Naive B cell (primary cell): ENCODE measurements around the gene SMTN. TPM values are rescaled to one million over a fixed set of nuclear protein-coding genes. Genes with fewer than 3 reads are reported as not detected.

Experiments
- ATAC-seq, 2 donors: fragments of 150-1000 bp; cut with Tn5 transposase; 2 replicates each; pipeline ENCODE4 v1.10.0; 2021; ENCODE audit warnings: low read depth in 2 of 2, mild to moderate bottlenecking in 2 of 2, moderate library complexity in 2 of 2
- DNase-seq: peaks from one replicate; pipeline ENCODE4 v3.0.0; 2022
- H3K27ac Mint-ChIP-seq, 6 donors: one replicate each; pipeline ENCODE4 v1.8.0; 2020 to 2022; ENCODE audit warnings: mild to moderate bottlenecking in 6 of 6, mixed read lengths in 6 of 6, moderate library complexity in 5 of 6, inconsistent platforms in 2 of 6
- H3K27me3 Mint-ChIP-seq, 3 donors: one replicate each; pipeline ENCODE4 v1.8.0; 2021 to 2022; ENCODE audit warnings: mixed read lengths in 3 of 3, mild to moderate bottlenecking in 1 of 3
- H3K36me3 Mint-ChIP-seq, 2 donors: one replicate each; pipeline ENCODE4 v1.8.0; 2020 to 2022; ENCODE audit warnings: mixed read lengths in 2 of 2, inconsistent platforms in 1 of 2, mild to moderate bottlenecking in 1 of 2
- H3K4me1 Mint-ChIP-seq, 3 donors: one replicate each; pipeline ENCODE4 v1.8.0; 2020 to 2022; ENCODE audit warnings: mixed read lengths in 3 of 3, inconsistent platforms in 1 of 3, mild to moderate bottlenecking in 1 of 3, moderate library complexity in 1 of 3
- H3K4me3 Mint-ChIP-seq, 8 donors: one replicate each; pipeline ENCODE4 v1.8.0; 2020 to 2022; ENCODE audit warnings: mild to moderate bottlenecking in 8 of 8, mixed read lengths in 8 of 8, moderate library complexity in 8 of 8, inconsistent platforms in 2 of 8
- H3K9me3 Mint-ChIP-seq, 7 donors: one replicate each; pipeline ENCODE4 v1.8.0; 2020 to 2022; ENCODE audit warnings: mixed read lengths in 7 of 7, mild to moderate bottlenecking in 5 of 7, inconsistent platforms in 2 of 7, moderate library complexity in 1 of 7
- polyA plus RNA-seq, 6 donors: library from polyadenylated mRNA; unstranded; fragments of 300-500 nt; fragmentation: Illumina TruSeq; gene quantifications; one replicate each; pipeline ENCODE4 v1.2.3, GENCODE V29; 2021; ENCODE audit warnings: low read depth in 6 of 6

The SMTN gene
- 1 to 10 TPM in 1 of 6 donors, under 1 TPM in 2, not detected in 3; 0.27 to 1.0 (median 0.79) TPM for polyA plus RNA-seq

DNA sequence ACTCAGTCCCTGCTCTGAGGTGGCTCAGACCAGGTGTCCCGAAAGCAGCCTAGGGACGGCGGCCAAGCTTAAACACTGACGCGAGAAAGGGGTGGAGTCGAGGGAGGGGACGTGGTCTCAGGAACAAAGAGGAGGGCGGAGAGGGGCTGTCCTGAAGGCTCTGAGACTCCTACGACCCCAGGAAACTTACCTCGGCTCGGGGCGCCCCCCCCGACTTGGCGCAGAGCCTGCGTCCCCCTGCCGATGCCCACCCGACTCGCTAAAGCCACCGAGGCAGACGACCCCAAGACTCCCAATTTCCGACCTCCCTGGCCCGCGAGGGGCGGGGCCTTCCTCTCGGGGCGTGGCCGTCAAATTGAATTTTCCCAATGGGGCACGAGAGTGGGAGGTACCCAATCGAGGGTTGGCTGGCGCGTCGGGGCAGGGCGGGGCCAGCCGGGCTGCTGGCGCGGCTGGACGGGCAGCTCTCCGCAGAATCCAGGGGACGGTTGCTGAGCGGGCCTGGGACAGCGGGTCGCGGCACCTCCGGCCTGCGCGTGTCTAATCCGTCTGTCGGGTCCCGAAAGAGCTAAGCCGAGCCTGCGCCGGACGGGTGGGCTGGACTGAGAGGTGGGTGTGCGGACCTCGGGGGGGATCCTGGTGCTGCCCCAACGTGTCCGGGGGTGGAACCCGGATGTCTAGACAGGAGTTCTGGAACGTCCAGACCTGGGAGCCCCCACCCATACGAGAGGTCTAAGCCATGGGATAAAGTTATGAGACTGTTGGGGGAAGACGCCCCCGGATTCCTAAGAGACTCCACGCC lies at the start of gene SMTN:
Gene SMTN (plus strand): TSS at position 471 of the 802 bp plus-strand sequence. CDS start 1,941 bp downstream, outside the sequence.
- no peaks in the 10 kb centered on the region for H3K36me3 Mint-ChIP-seq
- H3K27me3 Mint-ChIP-seq, result no peaks in the 10 kb centered on the region
- peak within 1 kb of the TSS; percentile 33 to 76 (median 62) for H3K27ac Mint-ChIP-seq
- DNase-seq, result peak; percentile 89
- H3K4me1 Mint-ChIP-seq, result peaks cover 28 to 40% (median 39%) of the 10 kb centered on the region in 3 donors
- no peaks in the 10 kb centered on the region for H3K9me3 Mint-ChIP-seq
- H3K4me3 Mint-ChIP-seq, result peak within 1 kb of the TSS; percentile 86 to 95 (median 90)
- peak; percentile 66 to 68 for ATAC-seq

DNA sequence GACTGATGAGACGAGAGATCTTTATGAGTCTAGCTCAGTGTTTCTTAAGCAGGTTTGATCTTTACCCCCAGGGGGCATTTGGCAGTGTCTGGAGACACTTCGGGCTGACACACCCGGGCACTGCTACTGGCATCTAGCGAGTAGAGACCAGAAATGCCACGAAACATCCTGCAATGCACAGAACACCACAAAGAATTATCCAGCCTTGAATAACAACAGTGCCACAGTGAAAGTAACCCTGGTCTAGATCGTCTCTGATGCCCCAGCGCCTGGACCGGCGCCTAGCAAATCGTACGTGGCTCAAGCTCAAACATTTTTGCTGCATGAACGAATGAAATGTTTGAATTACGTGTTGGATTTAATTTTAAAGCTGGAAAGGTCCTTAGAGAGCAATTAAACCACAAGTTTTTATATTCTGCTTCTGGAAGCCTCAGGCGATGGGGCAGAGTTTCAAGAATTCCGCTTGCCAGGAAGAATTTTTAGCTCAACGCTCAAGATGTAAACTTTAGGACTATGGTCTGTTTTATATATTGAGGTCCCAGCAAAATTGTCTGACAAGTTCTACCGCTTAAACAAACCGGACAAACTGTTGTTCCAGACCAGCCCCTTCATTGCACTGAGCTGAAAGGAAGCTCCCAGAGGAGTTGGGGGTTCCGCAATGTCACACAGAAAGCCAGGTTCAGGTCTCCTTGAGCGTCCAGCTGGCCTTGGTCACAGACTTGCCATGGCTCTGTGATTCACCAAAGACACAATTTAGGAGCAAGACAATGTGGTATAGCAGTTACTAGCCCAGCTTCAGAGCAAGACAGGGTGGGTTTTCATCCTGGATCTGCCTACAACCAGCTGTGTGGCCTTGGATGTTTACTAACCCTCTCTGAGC lies 44.2 kb upstream of the SMTN start:
- H3K36me3 Mint-ChIP-seq, result no peaks in the 10 kb centered on the region
- peaks cover 7 to 21% (median 19%) of the 10 kb centered on the region in 3 donors for H3K27me3 Mint-ChIP-seq
- H3K27ac Mint-ChIP-seq, result peak overlapping the region in 1 of 6 donors; percentile 15
- H3K4me3 Mint-ChIP-seq, result no peak overlapping the region
- H3K4me1 Mint-ChIP-seq, result no peaks in the 10 kb centered on the region
- no peak for DNase-seq
- peaks cover 0 to 3% (median 0%) of the 10 kb centered on the region in 7 donors for H3K9me3 Mint-ChIP-seq
- no peak for ATAC-seq

DNA sequence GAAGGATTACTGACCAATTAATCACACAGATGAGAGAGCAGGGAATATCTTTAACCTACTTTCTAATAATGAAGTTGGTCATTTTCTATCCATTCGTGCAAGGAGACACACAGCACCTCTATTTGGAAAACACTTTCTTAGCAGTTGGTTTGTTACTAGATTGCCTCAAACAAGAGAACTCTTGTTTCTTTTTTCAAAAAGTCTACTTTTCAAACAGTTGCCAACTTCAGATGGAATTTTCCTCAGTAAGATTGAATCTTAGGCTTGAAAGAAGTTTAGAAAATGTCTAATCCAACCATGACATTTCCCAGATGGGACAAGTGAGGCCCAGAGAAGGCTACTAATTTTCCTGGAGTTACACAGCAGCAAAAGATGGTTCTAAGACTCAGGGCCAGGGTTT lies 42.4 kb upstream of the SMTN start:
- no peak for DNase-seq
- ATAC-seq, result no peak
- H3K4me3 Mint-ChIP-seq, result no peak overlapping the region

DNA sequence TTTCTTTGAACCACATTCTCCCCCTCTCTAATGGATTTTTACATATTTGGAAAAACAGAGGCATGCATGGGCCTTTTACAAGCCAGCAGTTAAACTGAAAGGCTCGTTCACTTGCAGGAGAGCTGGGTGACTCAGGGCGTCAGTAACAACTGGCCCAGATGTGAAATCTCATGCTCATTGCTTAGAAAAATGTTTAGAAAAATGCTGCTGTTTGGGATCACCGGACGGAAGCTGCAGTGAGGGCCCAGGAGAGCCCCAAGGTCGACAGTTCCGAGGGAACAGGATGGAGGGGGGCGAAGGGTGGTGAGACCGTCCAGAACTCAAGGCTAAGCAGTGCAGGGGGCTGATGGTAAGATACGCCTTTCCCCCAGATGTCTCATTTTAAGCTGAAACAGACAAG lies 41.7 kb upstream of the SMTN start:
- Mint-ChIP-seq H3K27me3 (peaks cover 7 to 15% (median 14%) of the 10 kb centered on the region in 3 donors), H3K4me3 (no peak overlapping the region), H3K36me3 (no peaks in the 10 kb centered on the region), H3K9me3 (peaks cover 0 to 3% (median 0%) of the 10 kb centered on the region in 7 donors), H3K27ac (peak overlapping the region in 1 of 6 donors; percentile 81), H3K4me1 (no peaks in the 10 kb centered on the region)
- no peak for DNase-seq
- ATAC-seq, result no peak

More for the DNA sequence above, 42.4 kb upstream of the SMTN start:
- no peaks in the 10 kb centered on the region for H3K4me1 Mint-ChIP-seq
- H3K9me3 Mint-ChIP-seq, result peaks cover 0 to 3% (median 0%) of the 10 kb centered on the region in 7 donors
- no peaks in the 10 kb centered on the region for H3K36me3 Mint-ChIP-seq
- peaks cover 7 to 17% (median 15%) of the 10 kb centered on the region in 3 donors for H3K27me3 Mint-ChIP-seq
- peak overlapping the region in 1 of 6 donors; percentile 58 for H3K27ac Mint-ChIP-seq

DNA sequence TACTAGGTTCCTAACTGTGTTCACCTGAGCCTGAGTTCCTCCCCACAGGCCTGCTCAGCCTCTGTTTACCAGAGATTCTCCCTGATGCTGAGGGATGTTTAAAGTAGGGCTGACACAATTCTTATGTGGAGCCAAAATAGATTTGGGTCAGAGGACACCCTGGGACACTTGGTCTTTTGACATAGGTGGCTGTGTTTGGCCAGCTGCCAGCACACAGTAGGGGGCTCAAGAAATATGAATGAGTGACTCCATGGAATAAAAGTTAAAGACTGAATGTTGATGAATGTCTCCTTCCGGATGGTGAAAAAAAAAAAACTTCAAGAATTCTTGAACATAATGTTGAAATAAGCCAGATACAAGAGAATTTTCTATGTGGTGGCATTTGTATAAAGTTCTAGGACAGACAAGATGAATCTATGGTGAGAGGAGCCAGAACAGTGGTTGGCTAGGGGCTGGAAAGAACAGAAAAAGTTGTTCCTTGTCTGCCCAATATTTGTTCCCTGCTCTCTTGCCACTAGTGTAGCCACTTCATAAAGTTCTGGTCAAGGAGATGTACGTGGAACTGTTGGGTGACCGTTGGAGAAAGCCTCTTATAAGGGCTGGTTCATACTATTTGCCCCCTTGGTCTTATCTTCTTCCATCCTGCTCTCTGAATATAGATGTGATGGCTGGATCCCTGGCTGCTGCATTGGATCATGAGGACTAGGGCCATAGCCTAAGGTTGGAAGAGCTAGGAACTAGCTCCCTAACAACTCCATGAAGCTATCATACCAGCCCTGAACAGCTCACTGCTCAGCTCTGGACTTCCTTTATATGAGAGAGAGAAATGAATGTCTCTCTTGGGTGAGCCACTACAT lies 40.3 kb upstream of the SMTN start:
- peaks cover 7 to 22% (median 18%) of the 10 kb centered on the region in 3 donors for H3K27me3 Mint-ChIP-seq
- no peak for DNase-seq
- peaks cover 0 to 3% (median 0%) of the 10 kb centered on the region in 7 donors for H3K9me3 Mint-ChIP-seq
- peak overlapping the region in 1 of 6 donors; percentile 13 for H3K27ac Mint-ChIP-seq
- H3K4me3 Mint-ChIP-seq, result no peak overlapping the region
- H3K4me1 Mint-ChIP-seq, result no peaks in the 10 kb centered on the region
- H3K36me3 Mint-ChIP-seq, result no peaks in the 10 kb centered on the region
- no peak for ATAC-seq

DNA sequence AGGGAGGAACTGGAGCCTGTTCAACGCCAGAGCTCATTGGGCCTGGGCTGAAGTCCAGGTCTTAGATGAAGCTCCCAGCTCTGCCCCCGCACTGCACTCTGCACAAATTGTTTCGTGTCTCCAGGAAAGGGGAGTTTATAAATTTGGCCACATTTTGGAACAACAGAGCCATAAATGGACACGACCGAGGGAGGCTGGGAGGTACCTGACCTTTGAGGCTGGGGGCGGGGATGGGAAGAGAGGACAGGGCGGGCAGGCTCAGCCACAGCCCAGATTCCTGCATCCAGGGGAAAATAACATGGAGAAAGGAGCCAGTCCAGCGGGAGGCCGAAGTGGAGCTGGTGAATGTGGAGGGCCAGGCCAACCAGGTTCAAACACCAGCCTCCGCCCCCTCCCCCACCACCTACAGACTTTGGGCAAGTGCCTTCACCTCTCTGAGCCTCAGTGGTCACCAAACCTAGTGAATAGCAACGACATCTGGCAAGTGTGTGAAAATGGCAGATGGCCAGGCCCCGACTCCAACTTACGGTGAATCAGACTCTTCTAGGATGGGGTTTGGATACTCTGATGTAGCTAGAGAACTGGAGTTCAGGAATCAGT lies 36.8 kb upstream of the SMTN start:
- Mint-ChIP-seq H3K9me3 (peaks cover 0 to 3% (median 0%) of the 10 kb centered on the region in 7 donors), H3K4me3 (no peak overlapping the region), H3K4me1 (no peaks in the 10 kb centered on the region), H3K36me3 (no peaks in the 10 kb centered on the region), H3K27me3 (peaks cover 3 to 24% (median 18%) of the 10 kb centered on the region in 3 donors), H3K27ac (no peak overlapping the region)
- DNase-seq (no peak), ATAC-seq (no peak)

GRCh38 chr22:31045900-31046538 lies 35.1 kb upstream of the SMTN start:
- no peaks in the 10 kb centered on the region for H3K36me3 Mint-ChIP-seq
- no peaks in the 10 kb centered on the region for H3K4me1 Mint-ChIP-seq
- peaks cover 0 to 3% (median 0%) of the 10 kb centered on the region in 7 donors for H3K9me3 Mint-ChIP-seq
- DNase-seq (no peak), ATAC-seq (no peak)
- no peak overlapping the region for H3K27ac Mint-ChIP-seq
- H3K27me3 Mint-ChIP-seq, result peaks cover 3 to 24% (median 12%) of the 10 kb centered on the region in 3 donors
- H3K4me3 Mint-ChIP-seq, result no peak overlapping the region

DNA sequence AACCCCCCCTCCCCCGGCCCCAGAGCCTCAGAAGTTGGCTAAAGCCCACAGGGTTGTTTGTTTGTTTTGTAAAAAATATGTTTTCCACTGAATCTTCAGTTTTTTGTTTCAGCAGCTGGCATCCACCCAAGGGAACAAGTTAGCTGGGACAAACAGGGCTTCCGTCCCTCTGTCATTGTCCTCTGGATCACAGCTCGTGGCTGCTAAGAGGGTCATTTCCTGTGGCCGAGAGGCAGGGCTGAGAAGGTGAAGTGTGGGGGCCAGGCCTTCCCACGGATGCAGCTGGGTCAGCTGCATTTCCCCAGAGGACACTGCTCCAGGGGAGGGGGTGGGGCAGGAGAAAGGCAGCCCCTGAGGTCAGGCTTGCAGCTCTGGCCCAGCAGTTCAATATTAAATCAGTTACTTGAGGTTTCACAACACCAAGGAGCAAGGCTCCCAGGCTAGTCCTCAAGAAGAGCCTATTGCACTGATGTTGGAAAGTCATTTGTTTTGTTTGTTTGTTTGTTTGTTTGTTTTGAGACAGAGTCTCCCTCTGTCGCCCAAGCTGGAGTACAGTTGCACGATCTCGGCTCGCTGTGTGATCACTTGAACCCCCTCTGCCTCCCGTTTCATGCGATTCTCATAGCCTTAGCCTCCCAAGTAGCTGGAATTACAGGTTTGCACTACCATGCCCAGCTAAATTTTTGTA lies 34.4 kb upstream of the SMTN start:
- ATAC-seq (no peak), DNase-seq (no peak)
- peaks cover 0 to 3% (median 0%) of the 10 kb centered on the region in 7 donors for H3K9me3 Mint-ChIP-seq
- peaks cover 3 to 24% (median 8%) of the 10 kb centered on the region in 3 donors for H3K27me3 Mint-ChIP-seq
- no peak overlapping the region for H3K4me3 Mint-ChIP-seq
- H3K36me3 Mint-ChIP-seq, result no peaks in the 10 kb centered on the region
- no peak overlapping the region for H3K27ac Mint-ChIP-seq
- no peaks in the 10 kb centered on the region for H3K4me1 Mint-ChIP-seq

DNA sequence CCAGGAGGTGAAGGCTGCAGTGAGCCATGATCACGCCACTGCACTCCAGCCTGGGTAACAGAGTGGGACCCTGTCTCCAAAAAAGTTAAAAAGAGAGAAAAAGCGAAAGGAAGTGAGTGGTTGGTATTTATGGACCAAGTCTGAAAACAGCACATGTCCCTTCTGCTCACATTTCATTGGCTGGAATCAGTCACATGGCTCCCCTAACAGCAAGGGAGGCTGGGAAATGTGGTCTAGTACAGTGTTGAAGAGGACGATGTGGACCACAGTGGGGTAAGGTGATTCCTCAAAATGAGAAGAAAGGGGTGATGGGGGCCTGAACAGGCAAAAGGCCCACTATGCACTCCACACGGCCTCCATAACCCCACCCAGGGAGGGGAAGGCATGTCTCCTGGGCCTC lies 32.5 kb upstream of the SMTN start:
- ATAC-seq, result no peak
- Mint-ChIP-seq H3K4me1 (no peaks in the 10 kb centered on the region), H3K9me3 (peaks cover 0 to 3% (median 0%) of the 10 kb centered on the region in 7 donors), H3K4me3 (peak overlapping the region in 1 of 8 donors; percentile 49), H3K27ac (no peak overlapping the region), H3K27me3 (peaks cover 3 to 24% (median 8%) of the 10 kb centered on the region in 3 donors), H3K36me3 (no peaks in the 10 kb centered on the region)
- DNase-seq, result no peak

DNA sequence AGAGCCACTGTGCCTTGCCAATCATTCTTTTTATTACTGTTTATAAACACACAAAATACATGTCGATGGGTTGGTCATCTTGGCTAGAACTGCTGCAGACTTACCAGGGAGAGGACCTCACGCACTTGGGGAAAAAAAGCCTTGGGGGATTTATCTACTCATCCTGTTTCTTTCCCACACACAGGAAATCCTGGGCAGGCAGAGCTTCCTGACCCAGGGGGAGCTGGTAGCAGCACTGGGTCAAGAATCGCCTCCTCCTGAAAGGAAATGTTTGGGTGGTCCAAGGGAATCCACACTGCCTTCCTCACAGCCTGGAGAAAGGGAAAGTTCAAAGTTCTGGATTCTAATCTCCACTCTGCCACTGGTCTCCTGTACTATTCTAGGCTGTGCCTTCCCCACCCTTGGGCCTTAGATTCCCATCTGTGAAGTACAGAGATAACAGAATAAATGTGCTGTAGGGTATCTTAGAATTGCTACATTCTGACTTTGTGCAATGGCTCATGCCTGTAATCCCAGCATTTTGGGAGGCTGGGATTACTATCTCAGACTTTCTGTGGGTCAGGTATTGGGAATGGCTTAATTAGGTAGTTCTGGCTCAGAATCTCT lies 31.2 kb upstream of the SMTN start:
- no peaks in the 10 kb centered on the region for H3K36me3 Mint-ChIP-seq
- DNase-seq, result no peak
- ATAC-seq, result no peak
- no peak overlapping the region for H3K27ac Mint-ChIP-seq
- no peaks in the 10 kb centered on the region for H3K4me1 Mint-ChIP-seq
- H3K27me3 Mint-ChIP-seq, result peaks cover 3 to 24% (median 8%) of the 10 kb centered on the region in 3 donors
- peaks cover 0 to 3% (median 0%) of the 10 kb centered on the region in 7 donors for H3K9me3 Mint-ChIP-seq
- no peak overlapping the region for H3K4me3 Mint-ChIP-seq

DNA sequence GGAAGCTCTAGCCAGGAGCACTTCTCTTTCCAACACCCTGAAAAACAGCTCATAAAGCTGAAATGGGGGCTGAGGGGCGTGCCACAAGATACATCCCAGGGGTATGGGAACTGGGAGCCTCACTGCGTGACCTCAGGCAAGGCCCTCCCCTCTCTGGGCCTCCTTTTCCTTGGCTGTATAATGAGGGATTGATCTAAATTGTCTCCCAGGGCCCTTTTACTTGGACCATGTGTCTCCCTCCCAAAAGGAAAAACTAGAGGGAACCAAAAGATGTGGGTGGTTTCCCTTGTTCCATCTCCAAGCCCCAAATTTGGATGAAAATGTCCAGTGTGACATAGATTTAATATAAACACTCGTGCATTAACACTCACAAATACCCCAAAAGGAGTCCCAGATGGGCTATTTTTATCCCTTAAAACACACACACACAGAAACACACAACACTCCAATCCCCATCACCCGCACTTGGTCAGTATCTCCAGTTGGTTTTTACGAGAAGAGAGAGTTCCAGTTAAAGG lies 25.9 kb upstream of the SMTN start:
- ATAC-seq, result no peak
- no peak for DNase-seq
- H3K4me3 Mint-ChIP-seq, result no peak overlapping the region
- no peaks in the 10 kb centered on the region for H3K9me3 Mint-ChIP-seq
- H3K27me3 Mint-ChIP-seq, result no peaks in the 10 kb centered on the region
- no peaks in the 10 kb centered on the region for H3K4me1 Mint-ChIP-seq
- H3K27ac Mint-ChIP-seq, result peak overlapping the region in 1 of 6 donors; percentile 60
- H3K36me3 Mint-ChIP-seq, result no peaks in the 10 kb centered on the region
